ENCODE results near the gene PKNOX1. TPM values are rescaled to one million over a fixed set of nuclear protein-coding genes. Genes with fewer than 3 reads are reported as not detected.

PKNOX1 gene
- total RNA-seq, 1 experiment from 2014 or later: 30.6 TPM

DNA sequence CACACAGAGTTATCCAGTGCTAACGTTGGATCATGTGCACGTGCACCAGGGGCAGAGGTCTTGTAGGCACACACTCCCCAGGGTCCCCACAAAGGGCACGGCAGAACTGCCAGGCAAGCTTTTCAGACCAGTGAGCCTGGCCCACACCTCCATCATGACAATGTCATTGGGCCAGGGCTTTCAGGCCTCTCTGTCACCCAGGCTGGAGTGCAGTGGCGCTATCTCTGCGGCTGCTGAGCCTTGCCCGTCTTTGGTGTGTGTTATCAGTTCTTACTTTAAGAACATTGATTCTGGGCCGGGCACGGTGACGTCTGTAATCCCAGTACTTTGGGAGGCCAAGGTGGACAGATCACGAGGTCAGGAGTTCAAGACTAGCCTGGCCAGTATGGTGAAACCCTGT is 44.2 kb downstream of the PKNOX1 start:
- ChIA-PET CTCF (no interaction called here), POLR2A (ENCODE audit: low non-redundant PET) (no interaction called here)
- peaks cover 14% of the 10 kb centered on the region for H3K36me3 ChIP-seq (ENCODE audit: insufficient read depth, low read length, poor library complexity, severe bottlenecking)
- no peaks in the 10 kb centered on the region for H3K4me1 ChIP-seq (ENCODE audit: insufficient read depth, low read length, poor library complexity, severe bottlenecking)
- no peaks in the 10 kb centered on the region for H3K9me3 ChIP-seq (ENCODE audit: low read depth, low read length, poor library complexity, severe bottlenecking)
- no peak overlapping the region for H3K4me3 ChIP-seq (ENCODE audit: low read depth, low read length, poor library complexity, severe bottlenecking)
- TF ChIP-seq, protein P1, sequence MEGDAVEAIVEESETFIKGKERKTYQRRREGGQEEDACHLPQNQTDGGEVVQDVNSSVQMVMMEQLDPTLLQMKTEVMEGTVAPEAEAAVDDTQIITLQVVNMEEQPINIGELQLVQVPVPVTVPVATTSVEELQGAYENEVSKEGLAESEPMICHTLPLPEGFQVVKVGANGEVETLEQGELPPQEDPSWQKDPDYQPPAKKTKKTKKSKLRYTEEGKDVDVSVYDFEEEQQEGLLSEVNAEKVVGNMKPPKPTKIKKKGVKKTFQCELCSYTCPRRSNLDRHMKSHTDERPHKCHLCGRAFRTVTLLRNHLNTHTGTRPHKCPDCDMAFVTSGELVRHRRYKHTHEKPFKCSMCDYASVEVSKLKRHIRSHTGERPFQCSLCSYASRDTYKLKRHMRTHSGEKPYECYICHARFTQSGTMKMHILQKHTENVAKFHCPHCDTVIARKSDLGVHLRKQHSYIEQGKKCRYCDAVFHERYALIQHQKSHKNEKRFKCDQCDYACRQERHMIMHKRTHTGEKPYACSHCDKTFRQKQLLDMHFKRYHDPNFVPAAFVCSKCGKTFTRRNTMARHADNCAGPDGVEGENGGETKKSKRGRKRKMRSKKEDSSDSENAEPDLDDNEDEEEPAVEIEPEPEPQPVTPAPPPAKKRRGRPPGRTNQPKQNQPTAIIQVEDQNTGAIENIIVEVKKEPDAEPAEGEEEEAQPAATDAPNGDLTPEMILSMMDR (conservative IDR thresholded peaks at IDR 0.05; ENCODE audit: low read depth, low read length): no peak
- no peak for TF ChIP-seq EZH2 (IDR thresholded peaks at IDR 0.05; ENCODE audit: borderline replicate concordance, low read depth, low read length, poor library complexity, severe bottlenecking)
- no peaks in the 10 kb centered on the region for H3K27me3 ChIP-seq (replicated peaks; ENCODE audit: insufficient read depth, low read depth, low read length, poor library complexity)
- no TSS peak for BruUV-seq (replicated peaks)
- no peak overlapping the region for H3K27ac ChIP-seq (ENCODE audit: low read depth, low read length, poor library complexity, severe bottlenecking)
- no peak for DNase-seq (ENCODE audit: low spot score)
- intact Hi-C loops (cut with micrococcal nuclease; ENCODE audit: unreplicated experiment): no loop called here

DNA sequence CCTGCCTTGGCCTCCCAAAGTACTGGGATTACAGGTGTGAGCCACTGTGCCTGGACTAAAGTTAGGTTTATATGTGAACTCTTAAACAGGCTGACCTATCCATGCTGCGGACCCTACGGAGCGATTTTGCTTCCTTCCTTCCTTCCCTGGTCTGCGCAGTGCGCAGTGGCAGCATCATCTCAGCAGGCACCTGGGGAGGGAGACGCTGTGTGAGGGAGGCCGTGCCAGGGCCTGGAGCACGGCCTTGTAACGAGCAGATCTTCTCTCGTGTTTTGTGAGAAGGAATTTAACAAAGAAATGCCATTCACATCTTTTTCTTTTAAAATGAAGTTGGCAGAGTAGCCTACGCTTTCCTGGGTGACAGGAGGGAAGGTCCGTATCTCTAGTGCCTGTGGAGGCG is 45.8 kb downstream of the PKNOX1 start:
- BruUV-seq (replicated peaks): no TSS peak

DNA sequence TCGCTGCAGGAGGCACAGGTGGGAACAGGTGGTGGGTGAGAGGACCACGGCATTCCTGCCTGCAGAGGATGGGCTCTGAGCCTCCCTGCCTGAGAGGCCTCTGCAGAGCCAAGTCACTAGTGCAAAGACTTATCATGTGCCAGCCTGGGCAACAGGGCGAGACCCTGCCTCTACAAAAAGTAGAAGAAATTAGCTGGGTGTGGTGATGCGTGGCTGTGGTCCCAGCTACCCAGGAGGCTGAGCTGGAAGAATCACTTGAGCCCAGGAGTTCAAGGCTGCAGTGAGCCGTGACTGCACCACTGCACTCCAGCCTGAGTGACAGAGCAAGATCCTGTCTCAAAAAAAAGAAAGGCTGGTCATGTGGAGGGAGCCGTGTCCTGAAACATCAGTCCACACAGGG is 46.4 kb downstream of the PKNOX1 start:
- no TSS peak for BruUV-seq (replicated peaks)
- DNase-seq (ENCODE audit: low spot score): no peak
- Histone ChIP-seq H3K36me3 (ENCODE audit: insufficient read depth, low read length, poor library complexity, severe bottlenecking) (peaks cover 8% of the 10 kb centered on the region), H3K4me3 (ENCODE audit: low read depth, low read length, poor library complexity, severe bottlenecking) (no peak overlapping the region), H3K4me1 (ENCODE audit: insufficient read depth, low read length, poor library complexity, severe bottlenecking) (peaks cover 7% of the 10 kb centered on the region), H3K27ac (ENCODE audit: low read depth, low read length, poor library complexity, severe bottlenecking) (no peak overlapping the region), H3K27me3 (replicated peaks; ENCODE audit: insufficient read depth, low read depth, low read length, poor library complexity) (no peaks in the 10 kb centered on the region), H3K9me3 (ENCODE audit: low read depth, low read length, poor library complexity, severe bottlenecking) (no peaks in the 10 kb centered on the region)
- ChIA-PET CTCF (no interaction called here), POLR2A (ENCODE audit: low non-redundant PET) (no interaction called here)
- TF ChIP-seq, protein P1 (conservative IDR thresholded peaks at IDR 0.05; ENCODE audit: low read depth, low read length): no peak
- no peak for TF ChIP-seq EZH2 (IDR thresholded peaks at IDR 0.05; ENCODE audit: borderline replicate concordance, low read depth, low read length, poor library complexity, severe bottlenecking)
- intact Hi-C loops (cut with micrococcal nuclease; ENCODE audit: unreplicated experiment): no loop called here

More for the DNA sequence above, 45.8 kb downstream of the PKNOX1 start:
- no peaks in the 10 kb centered on the region for H3K27me3 ChIP-seq (replicated peaks; ENCODE audit: insufficient read depth, low read depth, low read length, poor library complexity)
- ChIA-PET POLR2A (ENCODE audit: low non-redundant PET) (no interaction called here), CTCF (no interaction called here)
- H3K4me1 ChIP-seq (ENCODE audit: insufficient read depth, low read length, poor library complexity, severe bottlenecking): peaks cover under 1% of the 10 kb centered on the region
- no peaks in the 10 kb centered on the region for H3K9me3 ChIP-seq (ENCODE audit: low read depth, low read length, poor library complexity, severe bottlenecking)
- H3K36me3 ChIP-seq (ENCODE audit: insufficient read depth, low read length, poor library complexity, severe bottlenecking): peaks cover 8% of the 10 kb centered on the region
- DNase-seq (ENCODE audit: low spot score): no peak
- intact Hi-C loops (cut with micrococcal nuclease; ENCODE audit: unreplicated experiment): no loop called here
- TF ChIP-seq, protein P1 (conservative IDR thresholded peaks at IDR 0.05; ENCODE audit: low read depth, low read length): no peak
- no peak for TF ChIP-seq EZH2 (IDR thresholded peaks at IDR 0.05; ENCODE audit: borderline replicate concordance, low read depth, low read length, poor library complexity, severe bottlenecking)
- H3K27ac ChIP-seq (ENCODE audit: low read depth, low read length, poor library complexity, severe bottlenecking): no peak overlapping the region
- H3K4me3 ChIP-seq (ENCODE audit: low read depth, low read length, poor library complexity, severe bottlenecking): no peak overlapping the region

Measured in A673 (cell line).